Ectodermal cell (in vitro differentiated cells): ENCODE measurements around the gene ERC2.

ENCODE experiments used
- H3K27ac ChIP-seq: 2 replicates; pipeline ENCODE4 v1.7.0; 2013; ENCODE audit warnings: mild to moderate bottlenecking, low read depth, low read length; ENCODE audit not compliant: insufficient read depth, poor library complexity, severe bottlenecking
- H3K27me3 ChIP-seq: 2 replicates; pipeline ENCODE4 v1.7.0; 2013; ENCODE audit warnings: mild to moderate bottlenecking, low read length; ENCODE audit not compliant: insufficient read depth, control insufficient read depth, poor library complexity, severe bottlenecking
- H3K36me3 ChIP-seq: one replicate; pipeline ENCODE4 v1.7.0; 2013; ENCODE audit warnings: low read length; ENCODE audit not compliant: control insufficient read depth, insufficient read depth
- H3K4me1 ChIP-seq: one replicate; pipeline ENCODE4 v1.7.0; 2013; ENCODE audit warnings: low read length; ENCODE audit not compliant: control insufficient read depth, insufficient read depth
- H3K4me3 ChIP-seq: 2 replicates; pipeline ENCODE4 v1.7.0; 2013; ENCODE audit warnings: low read depth, low read length, control low read depth; ENCODE audit not compliant: insufficient read depth
- H3K9me3 ChIP-seq: 2 replicates; pipeline ENCODE4 v1.7.0; 2013; ENCODE audit warnings: mild to moderate bottlenecking, low read length, moderate library complexity; ENCODE audit not compliant: control insufficient read depth
- WGBS, 2 experiments: methylation state at CpG; one replicate each; pipeline ENCODE4 v1.1.7; 2013; ENCODE audit warnings: missing lambda C conversion rate in 2 of 2; 5-methylcytosine and 5-hydroxymethylcytosine counted together

The ERC2 gene

DNA sequence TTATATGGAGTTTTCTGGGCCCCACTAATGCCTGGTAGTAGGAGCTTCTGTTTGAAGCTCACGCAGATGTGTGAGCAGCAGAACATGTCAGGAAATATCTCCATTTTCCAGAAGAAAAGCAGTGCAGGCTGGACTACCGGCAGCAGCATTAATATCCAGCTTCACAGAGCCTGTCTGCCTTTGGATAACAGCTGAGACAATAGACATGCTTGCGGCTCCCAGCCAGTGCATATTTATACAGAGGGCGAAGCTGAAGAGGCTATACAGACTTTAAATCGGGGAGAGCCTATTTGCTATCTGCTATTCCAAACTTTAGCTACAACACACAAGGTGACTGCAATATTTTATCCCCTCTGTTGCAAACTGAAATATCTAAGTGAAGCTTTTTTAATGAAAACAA is 731.1 kb downstream of the ERC2 start:
- no peak overlapping the region for H3K27ac ChIP-seq
- H3K27me3 ChIP-seq, result no peaks in the 10 kb centered on the region
- H3K36me3 ChIP-seq, result no peaks in the 10 kb centered on the region
- H3K4me3 ChIP-seq, result no peak overlapping the region
- WGBS, 2 experiments, result 92 to 96% methylated on average over 5 of the region's 5 CpGs
- H3K9me3 ChIP-seq, result no peaks in the 10 kb centered on the region
- peaks cover 3% of the 10 kb centered on the region for H3K4me1 ChIP-seq

DNA sequence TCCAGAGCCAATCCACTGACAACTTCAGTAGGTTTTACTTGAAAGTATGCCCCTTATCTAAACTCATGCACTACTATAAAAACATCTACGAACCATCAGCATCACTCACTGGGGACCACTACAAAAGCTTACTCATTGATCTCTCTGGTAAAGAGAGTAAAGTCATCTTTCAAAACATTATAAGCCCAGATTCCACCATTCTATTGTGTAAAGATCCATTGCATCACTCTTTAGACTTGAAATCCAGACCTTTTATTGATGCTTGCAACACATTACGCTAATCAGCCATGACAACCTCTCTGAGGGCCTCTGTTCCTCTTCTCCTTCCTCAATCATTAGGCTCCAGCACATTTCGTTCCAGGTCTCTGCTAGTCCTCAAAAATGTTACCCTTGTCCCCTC is 732.3 kb downstream of the ERC2 start:
- Histone ChIP-seq H3K9me3 (no peaks in the 10 kb centered on the region), H3K4me1 (no peaks in the 10 kb centered on the region), H3K36me3 (no peaks in the 10 kb centered on the region), H3K27ac (no peak overlapping the region), H3K27me3 (no peaks in the 10 kb centered on the region), H3K4me3 (no peak overlapping the region)
- WGBS, 2 experiments, result 90 to 93% methylated on average over 3 of the region's 3 CpGs

DNA sequence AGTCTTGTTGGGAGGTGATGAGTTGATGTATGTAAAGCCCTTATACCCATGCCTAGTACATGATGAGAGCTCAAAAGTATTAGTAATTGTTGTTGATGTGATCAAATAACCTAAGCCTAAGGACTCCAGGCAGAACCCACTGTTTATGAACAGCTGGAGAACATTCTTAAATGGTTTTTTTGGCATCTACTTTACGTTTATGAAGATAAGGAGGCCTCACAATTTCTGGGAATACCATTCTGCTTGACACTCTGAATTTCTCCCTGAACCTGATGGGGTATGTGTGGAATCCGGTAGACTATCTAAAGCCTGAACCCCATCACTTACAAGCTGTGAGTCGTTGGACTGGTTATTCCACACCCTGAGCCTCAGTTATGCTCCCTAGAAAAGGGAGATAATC is 736.5 kb downstream of the ERC2 start:
- H3K27ac ChIP-seq, result no peak overlapping the region
- 91 to 96% methylated on average over 3 of the region's 3 CpGs for WGBS, 2 experiments
- no peak overlapping the region for H3K4me3 ChIP-seq
- no peaks in the 10 kb centered on the region for H3K9me3 ChIP-seq
- H3K27me3 ChIP-seq, result no peaks in the 10 kb centered on the region
- H3K36me3 ChIP-seq, result no peaks in the 10 kb centered on the region
- H3K4me1 ChIP-seq, result no peaks in the 10 kb centered on the region

DNA sequence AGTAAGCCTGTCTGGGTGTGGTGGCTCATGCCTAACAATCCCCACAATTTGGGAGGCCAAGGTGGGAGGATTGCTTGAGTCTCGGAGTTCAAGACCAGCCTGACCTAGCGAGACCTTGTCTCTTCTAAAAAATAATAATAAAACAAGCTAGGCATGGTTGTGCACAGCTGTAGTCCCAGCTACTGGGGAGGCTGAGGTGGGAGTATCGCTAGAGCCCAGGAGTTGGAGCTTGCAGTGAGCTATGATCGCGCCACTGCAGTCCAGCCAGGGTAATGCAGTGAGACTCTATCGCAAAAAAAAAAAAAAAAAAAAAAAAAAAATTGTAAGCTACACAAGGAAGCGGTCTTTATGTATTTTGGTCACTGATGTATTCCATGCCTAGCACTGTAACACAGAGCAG is 738.7 kb downstream of the ERC2 start:
- peaks cover 5% of the 10 kb centered on the region for H3K4me1 ChIP-seq
- H3K4me3 ChIP-seq, result no peak overlapping the region
- no peaks in the 10 kb centered on the region for H3K27me3 ChIP-seq
- H3K36me3 ChIP-seq, result no peaks in the 10 kb centered on the region
- H3K27ac ChIP-seq, result no peak overlapping the region
- no peaks in the 10 kb centered on the region for H3K9me3 ChIP-seq
- 80 to 96% methylated on average over 4 to 7 of the region's 7 CpGs for WGBS, 2 experiments

DNA sequence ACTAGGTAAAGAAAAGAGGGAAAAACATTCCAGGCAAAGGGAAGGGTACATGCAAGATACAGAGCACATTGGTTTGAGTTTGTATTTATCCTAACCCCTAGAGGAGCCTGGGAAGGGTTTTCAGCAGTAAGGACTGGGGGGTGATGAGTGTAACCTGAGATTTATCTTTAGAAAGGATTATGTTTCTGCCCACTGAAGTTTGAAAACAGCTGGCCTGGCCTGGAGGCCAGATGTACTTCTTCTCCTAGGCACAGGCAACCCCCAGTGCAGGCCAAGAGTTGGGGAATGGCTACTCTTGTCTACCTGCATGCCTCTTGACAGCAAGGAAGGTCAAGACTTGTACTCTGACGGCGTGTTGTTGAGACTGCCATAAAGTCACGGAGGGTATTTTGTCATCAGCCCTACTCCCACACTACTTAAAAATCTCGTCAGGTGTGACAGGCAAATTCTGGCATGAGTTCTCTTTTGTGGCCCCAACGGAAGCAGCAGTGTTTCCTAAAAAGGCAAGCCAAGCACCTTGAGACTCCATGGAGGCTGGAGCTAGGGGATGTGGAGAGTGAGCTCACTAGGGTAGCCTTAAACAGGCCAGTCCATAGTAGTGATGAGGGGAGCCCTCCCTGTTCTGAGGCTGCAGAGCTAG is 739.7 kb downstream of the ERC2 start:
- H3K27me3 ChIP-seq, result no peaks in the 10 kb centered on the region
- H3K36me3 ChIP-seq, result no peaks in the 10 kb centered on the region

DNA sequence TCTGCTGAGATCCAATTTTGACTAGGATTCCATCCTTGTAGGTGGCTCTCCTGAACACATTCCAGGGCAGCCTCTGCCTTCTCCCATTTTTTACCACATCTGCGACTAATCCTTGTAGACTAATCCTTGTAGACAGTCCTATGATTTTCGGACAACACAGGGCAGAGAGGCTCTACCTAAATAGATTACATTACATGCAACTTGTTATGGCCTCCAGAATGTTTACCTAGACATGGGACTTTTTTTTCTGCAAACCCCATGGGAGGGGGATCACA is 741.8 kb downstream of the ERC2 start:
- no peaks in the 10 kb centered on the region for H3K9me3 ChIP-seq
- H3K36me3 ChIP-seq, result no peaks in the 10 kb centered on the region
- WGBS, 2 experiments, result 95 to 96% methylated on average over 2 of the region's 2 CpGs
- no peaks in the 10 kb centered on the region for H3K27me3 ChIP-seq
- H3K4me3 ChIP-seq, result no peak overlapping the region
- H3K4me1 ChIP-seq, result peaks cover 5% of the 10 kb centered on the region
- H3K27ac ChIP-seq, result no peak overlapping the region

More for the DNA sequence above, 739.7 kb downstream of the ERC2 start:
- Histone ChIP-seq H3K4me3 (no peak overlapping the region), H3K9me3 (no peaks in the 10 kb centered on the region), H3K27ac (no peak overlapping the region), H3K4me1 (peaks cover 5% of the 10 kb centered on the region)
- 92 to 93% methylated on average over 5 of the region's 5 CpGs for WGBS, 2 experiments

DNA sequence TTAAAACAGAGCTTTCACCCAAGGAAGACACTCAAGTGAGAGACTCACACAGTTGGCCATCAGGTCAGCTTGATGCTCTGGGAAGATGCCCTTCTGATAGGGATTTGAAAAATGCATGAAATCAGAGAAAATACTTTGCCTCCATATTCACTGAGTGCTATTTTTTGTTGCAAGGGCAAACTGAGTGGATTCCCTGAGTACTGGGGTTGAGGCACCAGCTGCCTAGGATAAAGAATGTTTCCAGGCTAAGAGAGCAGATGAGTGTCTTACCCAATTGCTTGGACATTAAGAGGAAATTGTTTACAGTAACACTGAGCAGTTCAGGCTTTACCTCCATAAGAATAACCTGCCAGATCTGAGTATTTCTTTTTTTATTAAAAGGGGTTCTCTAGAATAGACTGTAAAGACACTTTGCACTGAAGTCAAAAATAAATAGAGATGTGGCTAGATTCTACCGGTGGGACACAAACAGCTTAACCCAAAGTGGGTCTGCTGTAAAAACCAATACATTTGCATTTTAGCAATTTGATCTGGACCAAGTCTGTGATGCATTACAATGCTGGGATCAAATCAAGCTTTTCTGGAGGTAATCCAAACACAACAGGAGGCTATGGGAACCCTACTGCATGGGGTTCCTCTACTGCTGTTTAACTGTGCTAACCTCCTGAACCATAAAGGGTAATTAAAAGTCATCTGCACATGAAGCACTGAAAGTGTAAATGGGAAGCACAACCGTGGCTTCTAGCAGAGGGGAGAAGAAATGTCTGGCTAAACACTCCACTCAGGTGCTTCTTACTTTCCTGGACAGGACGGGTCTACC is 742.4 kb downstream of the ERC2 start:
- H3K27me3 ChIP-seq, result no peaks in the 10 kb centered on the region
- no peak overlapping the region for H3K4me3 ChIP-seq
- H3K36me3 ChIP-seq, result no peaks in the 10 kb centered on the region
- H3K9me3 ChIP-seq, result no peaks in the 10 kb centered on the region
- H3K27ac ChIP-seq, result no peak overlapping the region
- peaks cover 5% of the 10 kb centered on the region for H3K4me1 ChIP-seq
- 48 to 51% methylated on average over 3 of the region's 3 CpGs for WGBS, 2 experiments

DNA sequence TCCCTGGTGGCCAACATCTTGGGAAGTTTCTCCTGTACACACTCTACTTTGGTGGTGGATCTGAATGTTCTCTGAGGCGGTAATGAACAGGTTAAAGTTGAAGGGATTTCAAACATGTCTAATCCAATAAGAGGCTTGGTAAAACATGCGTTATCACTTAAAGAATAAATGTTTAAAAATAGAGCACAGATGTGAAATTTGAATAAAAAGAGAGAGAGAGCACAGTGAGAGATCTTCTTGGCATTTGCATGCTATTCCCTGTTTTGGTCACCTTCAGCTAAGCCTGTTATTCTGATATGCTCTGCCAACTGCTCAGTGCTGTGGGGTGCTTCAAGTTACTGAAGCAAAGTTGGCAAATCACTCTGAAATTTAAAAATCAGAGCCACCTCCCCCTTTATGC is 743.4 kb downstream of the ERC2 start:
- H3K4me3 ChIP-seq, result no peak overlapping the region
- 85 to 97% methylated on average over 2 of the region's 2 CpGs for WGBS, 2 experiments
- H3K9me3 ChIP-seq, result no peaks in the 10 kb centered on the region
- peaks cover 5% of the 10 kb centered on the region for H3K4me1 ChIP-seq
- no peak overlapping the region for H3K27ac ChIP-seq
- no peaks in the 10 kb centered on the region for H3K36me3 ChIP-seq
- no peaks in the 10 kb centered on the region for H3K27me3 ChIP-seq

DNA sequence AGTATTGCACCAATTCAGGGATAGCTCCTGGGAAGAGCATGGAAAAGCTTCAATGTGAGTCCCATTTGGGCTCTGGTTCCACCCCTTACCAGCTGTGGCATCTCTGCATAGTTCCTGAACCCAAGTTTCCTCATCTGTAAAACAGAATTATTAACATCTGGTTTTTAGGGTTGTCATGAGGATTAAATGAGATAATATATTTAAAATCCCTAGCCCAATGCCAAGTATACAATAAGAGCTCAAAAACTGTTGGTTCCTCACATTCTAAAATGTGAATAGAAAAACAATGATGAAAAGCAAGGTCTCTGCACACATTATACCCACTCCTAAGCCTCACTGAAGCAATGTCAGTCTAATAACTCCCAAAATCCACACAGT is 743.9 kb downstream of the ERC2 start:
- Histone ChIP-seq H3K27ac (no peak overlapping the region), H3K4me1 (peaks cover 5% of the 10 kb centered on the region), H3K27me3 (no peaks in the 10 kb centered on the region)

DNA sequence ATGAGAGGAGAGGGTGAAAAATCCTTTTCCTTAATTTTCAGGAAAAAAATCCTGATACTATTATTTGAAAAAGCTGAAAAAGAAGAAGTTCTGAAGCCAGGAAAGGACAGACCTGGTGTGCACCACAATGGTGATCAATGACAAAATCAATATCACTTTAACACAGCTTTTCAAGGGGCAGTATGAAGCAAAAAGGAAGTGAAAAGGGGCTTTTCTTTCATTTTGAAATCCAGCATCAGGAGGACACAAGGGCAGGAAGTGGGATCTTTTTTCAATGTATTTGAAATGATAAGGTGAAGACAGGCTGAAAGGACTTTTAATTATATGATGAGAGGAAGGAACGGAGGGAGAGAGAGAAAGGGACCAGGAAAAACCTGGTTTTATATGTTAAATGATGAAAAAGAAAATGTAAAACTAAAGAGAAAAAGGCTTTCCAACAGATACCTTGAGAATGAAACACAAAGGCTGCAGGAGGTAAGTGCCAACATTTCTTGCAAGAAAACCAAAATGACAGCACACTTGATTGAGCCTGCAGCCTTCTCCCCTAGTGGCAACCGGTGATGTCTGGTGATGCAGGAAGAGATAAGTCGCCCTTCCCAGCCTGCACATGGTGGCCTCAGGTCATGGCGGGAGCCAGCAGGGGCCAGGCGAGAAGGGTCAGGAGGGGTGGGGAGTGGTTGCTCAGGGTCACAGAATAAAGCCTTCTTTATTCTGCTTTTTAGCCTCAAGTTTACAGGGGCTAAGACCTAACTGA is 744.4 kb downstream of the ERC2 start:
- no peaks in the 10 kb centered on the region for H3K27me3 ChIP-seq
- H3K4me3 ChIP-seq, result no peak overlapping the region
- H3K36me3 ChIP-seq, result no peaks in the 10 kb centered on the region
- no peaks in the 10 kb centered on the region for H3K9me3 ChIP-seq
- H3K4me1 ChIP-seq, result peaks cover 5% of the 10 kb centered on the region
- WGBS, 2 experiments, result 74 to 85% methylated on average over 5 of the region's 5 CpGs
- H3K27ac ChIP-seq, result no peak overlapping the region

More for the DNA sequence above, 743.9 kb downstream of the ERC2 start:
- Histone ChIP-seq H3K4me3 (no peak overlapping the region), H3K9me3 (no peaks in the 10 kb centered on the region), H3K36me3 (no peaks in the 10 kb centered on the region)
